GM20000 (cell line): ENCODE results near the gene DPH2.
A peak's percentile ranks its signal among the peaks of the same experiment; 100 is the strongest.

ENCODE experiments used
- DNase-seq: peaks from one replicate; pipeline ENCODE4 v3.0.0; 2012; ENCODE audit warnings: low spot score
- CTCF ChIP-seq: IDR thresholded peaks from 2 replicates; pipeline ENCODE4 v1.5.1; 2012; ENCODE audit warnings: mild to moderate bottlenecking, control low read depth; ENCODE audit errors: extremely low read depth, missing control alignments

The DPH2 gene

DNA sequence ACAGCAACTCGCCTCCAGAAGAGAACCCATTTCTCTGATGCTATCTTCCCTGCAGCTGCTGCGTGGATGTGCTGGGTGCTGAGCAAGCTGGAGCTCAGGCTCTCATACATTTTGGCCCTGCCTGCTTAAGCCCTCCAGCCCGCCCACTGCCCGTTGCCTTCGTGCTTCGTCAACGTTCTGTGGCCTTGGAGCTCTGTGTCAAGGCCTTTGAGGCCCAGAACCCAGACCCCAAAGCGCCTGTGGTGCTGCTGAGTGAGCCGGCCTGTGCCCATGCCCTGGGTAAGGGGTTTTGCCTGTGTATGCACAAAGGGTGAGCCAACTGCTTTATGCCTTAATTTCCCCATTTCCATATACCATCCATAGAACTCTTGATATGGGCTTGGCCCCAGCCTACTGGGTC lies 1.1 kb downstream of the DPH2 start:
- no peak for TF ChIP-seq CTCF
- no peak for DNase-seq

DNA sequence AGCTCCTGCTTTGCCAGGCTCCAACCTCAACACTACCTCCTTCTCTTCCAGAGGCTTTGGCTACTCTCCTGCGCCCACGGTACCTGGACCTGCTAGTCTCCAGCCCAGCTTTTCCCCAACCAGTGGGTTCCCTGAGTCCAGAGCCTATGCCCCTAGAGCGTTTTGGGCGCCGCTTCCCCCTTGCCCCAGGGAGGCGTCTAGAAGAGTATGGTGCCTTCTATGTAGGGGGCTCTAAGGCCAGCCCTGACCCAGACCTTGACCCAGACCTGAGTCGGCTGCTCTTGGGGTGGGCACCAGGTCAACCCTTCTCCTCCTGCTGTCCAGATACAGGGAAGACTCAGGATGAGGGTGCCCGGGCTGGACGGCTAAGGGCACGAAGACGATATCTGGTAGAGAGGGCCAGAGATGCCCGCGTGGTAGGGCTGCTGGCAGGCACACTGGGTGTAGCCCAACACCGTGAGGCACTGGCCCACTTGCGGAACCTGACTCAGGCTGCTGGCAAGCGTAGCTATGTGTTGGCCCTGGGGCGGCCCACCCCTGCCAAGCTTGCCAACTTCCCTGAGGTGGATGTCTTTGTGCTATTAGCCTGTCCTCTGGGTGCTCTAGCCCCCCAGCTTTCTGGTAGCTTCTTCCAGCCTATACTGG lies 1.6 kb downstream of the DPH2 start:
- TF ChIP-seq CTCF, result no peak
- no peak for DNase-seq

- TF ChIP-seq CTCF, result no peak
Observed at GRCh38 chr1:43973981-43974442, 4.2 kb downstream of the DPH2 start.

GRCh38 chr1:43974443-43975248 lies 4.8 kb downstream of the DPH2 start, which contains the start of gene ATP6V0B:
Gene ATP6V0B, plus strand, starts transcription at chr1:43974960. Its CDS starts 81 bp downstream, at chr1:43975041.
- peak; percentile 97 for DNase-seq
- no peak for TF ChIP-seq CTCF

More at GRCh38 chr1:43973981-43974442, 4.2 kb downstream of the DPH2 start:
- DNase-seq, result no peak

DNA sequence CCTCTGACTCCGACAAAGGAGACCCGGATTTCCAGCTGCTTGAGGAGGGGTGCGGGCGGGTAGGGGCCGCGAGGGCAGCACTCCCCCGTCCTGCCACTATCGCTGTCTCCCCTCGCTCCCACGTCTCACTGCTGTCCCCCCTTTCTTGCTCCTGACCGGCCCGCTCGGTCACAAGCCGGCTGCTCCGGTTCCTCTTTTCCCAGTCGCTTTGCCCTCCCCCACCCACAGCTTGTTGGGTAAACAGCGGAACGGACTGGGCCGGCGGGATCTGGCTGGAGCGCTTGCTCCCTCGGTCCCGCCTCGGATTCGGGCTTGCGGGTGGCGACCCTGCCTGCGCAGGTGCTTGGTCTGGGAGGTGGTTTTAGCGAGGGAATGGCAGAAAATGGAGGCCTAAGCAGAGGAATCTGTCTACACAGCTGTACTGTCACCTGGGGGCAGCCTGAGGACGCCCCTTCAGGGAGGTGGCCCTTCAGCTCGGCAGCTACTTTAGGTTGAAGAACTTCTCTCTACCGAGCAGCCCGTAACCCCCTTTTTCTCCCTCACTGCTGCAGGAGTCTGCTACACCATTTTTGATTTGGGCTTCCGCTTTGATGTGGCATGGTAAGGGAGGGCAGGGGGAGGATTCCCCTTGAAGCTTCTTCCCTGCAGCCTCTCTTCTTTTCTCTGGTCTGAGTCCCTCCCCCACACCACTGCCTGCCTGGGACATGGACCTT lies 5.6 kb downstream of the DPH2 start:
- no peak for TF ChIP-seq CTCF
- DNase-seq, result peak; percentile 56

GRCh38 chr1:43976045-43976444 lies 6.2 kb downstream of the DPH2 start:
- no peak for DNase-seq

More at GRCh38 chr1:43976045-43976444, 6.2 kb downstream of the DPH2 start:
- TF ChIP-seq CTCF, result no peak
